Heart left ventricle (tissue), 16 donors: ENCODE measurements around the gene NELL1. TPM values are rescaled to one million over a fixed set of nuclear protein-coding genes. Genes with fewer than 3 reads are reported as not detected.

Source experiments
- ATAC-seq, 4 donors: fragments of 200-7000 bp; cut with Tn5 transposase; one replicate each; pipeline ENCODE4 v1.9.1; 2020 to 2022; ENCODE audit warnings: moderate library complexity in 4 of 4, mild to moderate bottlenecking in 3 of 4, moderate number of reproducible peaks in 1 of 4
- DNase-seq, 5 donors: peaks; one replicate each; pipeline ENCODE4 v3.0.0-alpha.2; 2020
- H3K27ac ChIP-seq, 12 donors: fragments of 200-600 bp; sonication (generic) in 4 of 12; one replicate each; pipeline versions ENCODE4 v1.5.0 to v1.8.0; 2016 to 2022; ENCODE audit warnings: mild to moderate bottlenecking in 2 of 12
- H3K27me3 ChIP-seq, 9 donors: fragments of 200-600 bp; sonication (generic) in 2 of 9; one replicate each; pipeline versions ENCODE4 v1.5.1 to v1.8.0; 2016 to 2022; ENCODE audit warnings: mild to moderate bottlenecking in 3 of 9
- H3K36me3 ChIP-seq, 9 donors: fragments of 200-600 bp; sonication (generic) in 2 of 9; one replicate each; pipeline versions ENCODE4 v1.5.0 to v1.8.0; 2018 to 2022; ENCODE audit warnings: mild to moderate bottlenecking in 2 of 9
- H3K4me1 ChIP-seq, 12 donors: fragments of 200-600 bp; sonication (generic) in 4 of 12; one replicate each; pipeline versions ENCODE4 v1.5.0 to v1.8.0; 2016 to 2022; ENCODE audit warnings: mild to moderate bottlenecking in 3 of 12
- H3K4me3 ChIP-seq, 12 donors: fragments of 200-600 bp; sonication (generic) in 4 of 12; one replicate each; pipeline versions ENCODE4 v1.5.0 to v1.8.0; 2017 to 2022; ENCODE audit warnings: mild to moderate bottlenecking in 9 of 12, moderate library complexity in 4 of 12
- H3K9me3 ChIP-seq, 12 donors: fragments of 200-600 bp; sonication (generic) in 4 of 12; one replicate each; pipeline versions ENCODE4 v1.5.0 to v1.8.0; 2016 to 2022; ENCODE audit warnings: mild to moderate bottlenecking in 1 of 12
- CTCF ChIP-seq, 12 donors: fragments of 200-600 bp; sonication (generic) in 4 of 12; IDR thresholded peaks; one replicate each; pipeline versions ENCODE4 v1.5.0 to v1.8.0; 2018 to 2022; ENCODE audit warnings: antibody characterized with exemption in 12 of 12, mild to moderate bottlenecking in 5 of 12
- POLR2A ChIP-seq, 2 donors: fragments of 450-650 bp; IDR thresholded peaks; one replicate each; pipeline ENCODE4 v1.6.1; 2017; ENCODE audit warnings: antibody characterized with exemption in 2 of 2, mild to moderate bottlenecking in 2 of 2, moderate library complexity in 2 of 2
- WGBS, 4 donors: extraction: QIAGEN DNeasy Blood & Tissue Kit in 2 of 4; methylation state at CpG; one replicate each; pipeline versions ENCODE4 v1.1.5 to v1.1.7; 2013 to 2018; 5-methylcytosine and 5-hydroxymethylcytosine counted together
- intact Hi-C, 10 donors: fragments of 100-400 bp; cut with DNase I; formaldehyde crosslinking; loops; one replicate each; pipeline versions ENCODE4 v1.11.1 to v1.14.2; 2022
- polyA plus RNA-seq, 2 donors: library from polyadenylated mRNA; stranded (reverse); fragments of 200-250 nt; gene quantifications; one replicate each; pipeline ENCODE4 v1.2.3, GENCODE V29; 2013
- total RNA-seq, 9 donors: library from RNA; depleted of rRNA in 2 of 9; stranded (reverse); fragments of >200 nt in 2 of 9; fragmentation: NEBNext Ultra II Directional in 3 of 9; extraction: Animal tissue kit (Norgen Biotek cat#: 25700) in 3 of 9; gene quantifications; one replicate each; pipeline versions ENCODE4 v1.1.0 to v1.2.4, GENCODE V29; 2016 to 2023
- donor health status: ischemic (EF 13 %, LVEDD 7.1; RV severe dilation, severe dysfunction).
- donor health status: healthy with polysubstance abuse.
- donor health status: DM: no; HTN: yes; CAD: no.
- donor health status: DM: no; HTN: no; CAD: no.
- donor health status: ischemic (EF 25% LVEDD 6.9; RV normal size, moderate dysfunction).
- donor health status: ischemic (EF 25% LVEDD 5.7; RV mildly dilated, moderate dysfunction).
- donor health status: healthy.
- donor health status: DM: yes; HTN: yes; CAD: no.
- donor health status: ischemic (EF 35%, LVEDD 5.7; RV mildly dilated, moderate dysfunction).
- donor health status: nonischemic (EF 11% LVEDD 7.7; RV severe dilation, severe dysfunction).
- donor health status: DM: yes; HTN: yes; CAD: no.
- donor health status: PGD.
- donor health status: ischemic (EF 29% LVEDD 5.4; RV normal size, mild dysfunction).
- donor health status: nonischemic (EF 23%, LVEDD 6.1; RV moderate dilation, normal function).

Gene NELL1
- total and polyA plus RNA-seq, 11 donors: 1.6 TPM; not detected in 10

GRCh38 chr11:21258414-21258813 is 589.0 kb downstream of the NELL1 start:
- Histone ChIP-seq H3K9me3 (no peaks in the 10 kb centered on the region), H3K27ac (no peak overlapping the region), H3K4me1 (no peaks in the 10 kb centered on the region), H3K36me3 (no peaks in the 10 kb centered on the region), H3K4me3 (no peak overlapping the region), H3K27me3 (no peaks in the 10 kb centered on the region)
- no peak for ATAC-seq
- intact Hi-C loops: no loop called here
- DNase-seq: no peak
- TF ChIP-seq POLR2A (IDR thresholded peaks at IDR 0.05) (no peak), CTCF (IDR thresholded peaks at IDR 0.05) (no peak)
- whole genome bisulfite sequencing, 4 donors: 72 to 83% (median 74%) methylated on average over 2 of the region's 2 CpGs

- no peaks in the 10 kb centered on the region for H3K27me3 ChIP-seq
Observed at GRCh38 chr11:21260101-21260500, 590.7 kb downstream of the NELL1 start.

GRCh38 chr11:21262992-21263391 is 593.6 kb downstream of the NELL1 start:
- TF ChIP-seq POLR2A (IDR thresholded peaks at IDR 0.05) (no peak), CTCF (IDR thresholded peaks at IDR 0.05) (no peak)
- Histone ChIP-seq H3K4me1 (no peaks in the 10 kb centered on the region), H3K4me3 (no peak overlapping the region), H3K9me3 (no peaks in the 10 kb centered on the region), H3K27ac (no peak overlapping the region), H3K27me3 (no peaks in the 10 kb centered on the region), H3K36me3 (no peaks in the 10 kb centered on the region)
- ATAC-seq (no peak), DNase-seq (no peak)
- intact Hi-C loops: no loop called here
- 61 to 83% (median 68%) methylated on average over 4 of the region's 4 CpGs for WGBS, 4 donors

More at GRCh38 chr11:21260101-21260500, 590.7 kb downstream of the NELL1 start:
- H3K27ac ChIP-seq: no peak overlapping the region
- TF ChIP-seq POLR2A (IDR thresholded peaks at IDR 0.05): no peak
- no peak for TF ChIP-seq CTCF (IDR thresholded peaks at IDR 0.05)
- H3K9me3 ChIP-seq: no peaks in the 10 kb centered on the region
- H3K36me3 ChIP-seq: no peaks in the 10 kb centered on the region
- ATAC-seq (no peak), DNase-seq (no peak)
- no peak overlapping the region for H3K4me3 ChIP-seq
- intact Hi-C loops: no loop called here
- no peaks in the 10 kb centered on the region for H3K4me1 ChIP-seq

- ATAC-seq (no peak), DNase-seq (no peak)
- intact Hi-C loops: no loop called here
- Histone ChIP-seq H3K27ac (no peak overlapping the region), H3K36me3 (no peaks in the 10 kb centered on the region), H3K4me3 (no peak overlapping the region), H3K27me3 (no peaks in the 10 kb centered on the region), H3K4me1 (no peaks in the 10 kb centered on the region), H3K9me3 (no peaks in the 10 kb centered on the region)
- TF ChIP-seq CTCF (IDR thresholded peaks at IDR 0.05) (no peak), POLR2A (IDR thresholded peaks at IDR 0.05) (no peak)
- WGBS, 4 donors: 49 to 70% (median 65%) methylated on average over 1 of the region's 1 CpG
Observed at GRCh38 chr11:21264125-21264524, 594.7 kb downstream of the NELL1 start.
